K562 (cell line): ENCODE data around the gene SNX1. TPM values are rescaled to one million over a fixed set of nuclear protein-coding genes. Genes with fewer than 3 reads are reported as not detected.

Experiments used
- ARID4B ChIP-seq: sonication (generic); formaldehyde crosslinking; IDR thresholded peaks from 2 replicates; pipeline ENCODE4 v1.8.0; 2022; ENCODE audit warnings: mild to moderate bottlenecking, missing genetic modification reagents
- CBFA2T3 ChIP-seq: fragments of 450-650 bp; IDR thresholded peaks from 2 replicates; pipeline ENCODE4 v1.6.1; 2017
- ETV1 ChIP-seq: fragments of 450-650 bp; conservative IDR thresholded peaks from 2 replicates; pipeline ENCODE4 v1.6.1; 2016; ENCODE audit warnings: missing genetic modification characterization, control low read depth, low read depth, missing compliant biosample characterization
- GABPB2 ChIP-seq: fragments of 250-450 bp; sonication (Bioruptor Pico); conservative IDR thresholded peaks from 2 replicates; pipeline ENCODE4 v1.5.1; 2021; ENCODE audit warnings: mild to moderate bottlenecking
- HSF4 ChIP-seq: fragments of 250-450 bp; sonication (Bioruptor Pico); IDR thresholded peaks from 2 replicates; pipeline ENCODE4 v2.1.2; 2022; ENCODE audit warnings: mild to moderate bottlenecking, moderate library complexity, borderline replicate concordance
- MAFG ChIP-seq: fragments of 450-650 bp; conservative IDR thresholded peaks from 2 replicates; pipeline ENCODE4 v1.6.1; 2016; ENCODE audit warnings: missing genetic modification characterization, missing compliant biosample characterization
- NR3C1 ChIP-seq: sonication (generic); formaldehyde crosslinking; IDR thresholded peaks from 2 replicates; pipeline ENCODE4 v1.8.1; 2022; ENCODE audit warnings: missing genetic modification reagents
- PHF8 ChIP-seq: fragments of 200-600 bp; sonication (generic); IDR thresholded peaks from 2 replicates; pipeline ENCODE4 v1.6.1; 2012; ENCODE audit warnings: mixed run types, mild to moderate bottlenecking, inconsistent platforms, low read length, moderate library complexity, borderline replicate concordance
- PML ChIP-seq: IDR thresholded peaks from 2 replicates; pipeline ENCODE4 v1.6.1; 2012; ENCODE audit warnings: low read length, inconsistent platforms
- RFX1 ChIP-seq: fragments of 450-650 bp; IDR thresholded peaks from 2 replicates; pipeline ENCODE4 v1.6.1; 2016; ENCODE audit warnings: mild to moderate bottlenecking, moderate library complexity
- RFX7 ChIP-seq: fragments of 250-450 bp; sonication (Bioruptor Pico); IDR thresholded peaks from 2 replicates; pipeline ENCODE4 v1.5.1; 2021; ENCODE audit warnings: mild to moderate bottlenecking
- SMARCA5 ChIP-seq: fragments of 450-650 bp; IDR thresholded peaks from 2 replicates; pipeline ENCODE4 v1.6.1; 2016
- SUPT5H ChIP-seq: fragments of 450-650 bp; IDR thresholded peaks from 2 replicates; pipeline ENCODE4 v1.6.1; 2016
- TCF7L2 ChIP-seq: fragments of 150-350 bp; IDR thresholded peaks from 2 replicates; pipeline ENCODE4 v1.6.1; 2016; ENCODE audit warnings: low read depth, mild to moderate bottlenecking, low read length, moderate library complexity
- TGIF2 ChIP-seq: sonication (generic); formaldehyde crosslinking; IDR thresholded peaks from 2 replicates; pipeline ENCODE4 v1.8.1; 2022; ENCODE audit warnings: mild to moderate bottlenecking, missing genetic modification reagents, moderate library complexity
- ZC3H4 ChIP-seq: sonication (generic); formaldehyde crosslinking; IDR thresholded peaks from 2 replicates; pipeline ENCODE4 v1.9.0; 2021; ENCODE audit warnings: missing genetic modification reagents, borderline replicate concordance
- ZKSCAN1 ChIP-seq: fragments of 150-350 bp; IDR thresholded peaks from 2 replicates; pipeline ENCODE4 v1.6.1; 2016; ENCODE audit warnings: low read depth, low read length
- ZNF134 ChIP-seq: fragments of 250-450 bp; sonication (Bioruptor Pico); conservative IDR thresholded peaks from 2 replicates; pipeline ENCODE4 v1.4.0; 2020
- ZNF239 ChIP-seq: fragments of 250-450 bp; sonication (Bioruptor Pico); IDR thresholded peaks from 2 replicates; pipeline ENCODE4 v1.4.0; 2020; ENCODE audit warnings: mild to moderate bottlenecking
- ZNF316 ChIP-seq: fragments of 450-650 bp; IDR thresholded peaks from 2 replicates; pipeline ENCODE4 v1.6.1; 2016
- ZNF347 ChIP-seq: fragments of 450-650 bp; formaldehyde crosslinking; IDR thresholded peaks from 2 replicates; pipeline ENCODE4 v1.4.0; 2020; ENCODE audit warnings: low read depth, mild to moderate bottlenecking, moderate library complexity
- ZNF408 ChIP-seq: fragments of 250-450 bp; sonication (Bioruptor Pico); IDR thresholded peaks from 2 replicates; pipeline ENCODE4 v1.4.0; 2020; ENCODE audit warnings: low read depth, mild to moderate bottlenecking, moderate library complexity
- polyA plus RNA-seq, 8 experiments: library from polyadenylated mRNA; depleted of rRNA in 4 of 8; stranded (reverse) in 5 of 8; unstranded in 3 of 8; fragments of >200 nt; fragmentation: Nextera tagmentation in 2 of 8; fragmentation: Illumina TruSeq in 1 of 8; extraction: Ambion mirVana in 2 of 8; extraction: Trizol in 1 of 8; gene quantifications; 2 replicates each; pipeline versions ENCODE4 v1.2.1 to v1.2.3, GENCODE V29; 2011 to 2014; ENCODE audit warnings: inconsistent platforms in 1 of 8, missing spikeins in 1 of 8
- total RNA-seq, 7 experiments: library from RNA; depleted of rRNA in 6 of 7; stranded (reverse); fragments of >200 nt in 6 of 7; fragmentation: Illumina TruSeq in 2 of 7; extraction: Trizol in 2 of 7; gene quantifications; 2 replicates each; pipeline versions ENCODE4 v1.2.1 to v1.2.3, GENCODE V29; 2011 to 2021; ENCODE audit warnings: low replicate concordance in 1 of 7
- TF ChIP-seq, protein P1 (sequence below): sonication (generic); formaldehyde crosslinking; IDR thresholded peaks from 2 replicates; pipeline ENCODE4 v1.8.1; 2022; ENCODE audit warnings: missing genetic modification reagents
- TF ChIP-seq, protein P2 (sequence below): IDR thresholded peaks from 2 replicates; pipeline ENCODE4 v1.6.1; 2012; ENCODE audit warnings: low read depth, low read length, improper control_type of control experiment, borderline replicate concordance

The SNX1 gene
- total and polyA plus RNA-seq, 9 of the 15 experiments (the other 6 are each of a cell fraction or from before 2014, with no cell fraction given) = 11.0 to 105 (median 59.9) TPM

DNA sequence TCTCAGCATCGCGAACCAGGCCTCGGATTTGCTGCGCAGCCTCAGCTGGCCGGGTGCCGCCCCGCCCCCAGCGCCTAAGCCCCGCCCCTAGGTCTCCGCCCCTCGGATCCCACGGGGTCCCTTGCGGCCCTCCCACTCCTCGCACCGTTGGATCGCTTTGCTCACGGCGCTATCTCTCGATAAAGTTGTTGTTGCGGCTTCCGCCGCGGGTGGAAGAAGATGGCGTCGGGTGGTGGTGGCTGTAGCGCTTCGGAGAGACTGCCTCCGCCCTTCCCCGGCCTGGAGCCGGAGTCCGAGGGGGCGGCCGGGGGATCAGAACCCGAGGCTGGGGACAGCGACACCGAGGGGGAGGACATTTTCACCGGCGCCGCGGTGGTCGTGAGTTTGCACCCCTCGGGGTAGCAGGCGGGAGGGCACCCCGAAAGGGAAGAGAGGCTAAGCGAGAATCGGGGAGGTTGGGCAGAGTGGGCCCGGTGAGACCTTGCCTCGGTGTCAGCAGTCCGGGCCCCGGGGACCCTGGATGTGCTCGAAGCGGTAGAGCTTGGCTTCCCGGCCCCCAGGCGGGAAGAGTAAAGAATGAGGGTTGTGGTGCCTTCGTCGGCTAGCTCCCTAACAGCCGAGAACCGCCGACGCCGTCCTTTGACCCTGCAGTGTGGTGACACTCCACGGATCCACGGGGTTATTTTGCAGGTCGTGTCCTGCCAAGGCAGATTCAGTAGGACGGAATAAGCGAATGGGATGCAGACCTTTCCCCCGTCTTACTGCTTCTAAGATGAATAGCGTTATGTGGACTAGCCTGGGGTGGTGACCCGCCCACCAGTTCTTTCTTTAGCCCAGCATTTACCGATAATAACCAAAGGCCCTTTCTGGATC, at the start of gene SNX1 (continued):
- TF ChIP-seq PHF8 (peak; percentile 94), MAFG (tag) (no peak), NR3C1 (CRISPR knock-in tag) (no peak), ZC3H4 (CRISPR knock-in tag) (no peak), RFX1 (no peak), HSF4 (CRISPR knock-in tag) (no peak), TCF7L2 (no peak), ZNF134 (CRISPR knock-in tag) (no peak), ZNF408 (no peak), ETV1 (tag) (peak; percentile 96), SMARCA5 (0 out of 2 replicates have a peak, but pooled peaks have one; percentile 21), ARID4B (CRISPR knock-in tag) (peak; percentile 91), ZNF347 (no peak), CBFA2T3 (no peak), SUPT5H (peak; percentile 93), TGIF2 (CRISPR knock-in tag) (no peak), PML (peak; percentile 85), GABPB2 (CRISPR knock-in tag) (no peak), ZNF239 (CRISPR knock-in tag) (no peak), ZNF316 (peak; percentile 36; the same call in 1 of the 2 replicates), ZKSCAN1 (peak; percentile 96), RFX7 (CRISPR knock-in tag) (no peak)
- TF ChIP-seq, protein P1, sequence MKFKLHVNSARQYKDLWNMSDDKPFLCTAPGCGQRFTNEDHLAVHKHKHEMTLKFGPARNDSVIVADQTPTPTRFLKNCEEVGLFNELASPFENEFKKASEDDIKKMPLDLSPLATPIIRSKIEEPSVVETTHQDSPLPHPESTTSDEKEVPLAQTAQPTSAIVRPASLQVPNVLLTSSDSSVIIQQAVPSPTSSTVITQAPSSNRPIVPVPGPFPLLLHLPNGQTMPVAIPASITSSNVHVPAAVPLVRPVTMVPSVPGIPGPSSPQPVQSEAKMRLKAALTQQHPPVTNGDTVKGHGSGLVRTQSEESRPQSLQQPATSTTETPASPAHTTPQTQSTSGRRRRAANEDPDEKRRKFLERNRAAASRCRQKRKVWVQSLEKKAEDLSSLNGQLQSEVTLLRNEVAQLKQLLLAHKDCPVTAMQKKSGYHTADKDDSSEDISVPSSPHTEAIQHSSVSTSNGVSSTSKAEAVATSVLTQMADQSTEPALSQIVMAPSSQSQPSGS (CRISPR knock-in tag) = no peak
- TF ChIP-seq, protein P2, sequence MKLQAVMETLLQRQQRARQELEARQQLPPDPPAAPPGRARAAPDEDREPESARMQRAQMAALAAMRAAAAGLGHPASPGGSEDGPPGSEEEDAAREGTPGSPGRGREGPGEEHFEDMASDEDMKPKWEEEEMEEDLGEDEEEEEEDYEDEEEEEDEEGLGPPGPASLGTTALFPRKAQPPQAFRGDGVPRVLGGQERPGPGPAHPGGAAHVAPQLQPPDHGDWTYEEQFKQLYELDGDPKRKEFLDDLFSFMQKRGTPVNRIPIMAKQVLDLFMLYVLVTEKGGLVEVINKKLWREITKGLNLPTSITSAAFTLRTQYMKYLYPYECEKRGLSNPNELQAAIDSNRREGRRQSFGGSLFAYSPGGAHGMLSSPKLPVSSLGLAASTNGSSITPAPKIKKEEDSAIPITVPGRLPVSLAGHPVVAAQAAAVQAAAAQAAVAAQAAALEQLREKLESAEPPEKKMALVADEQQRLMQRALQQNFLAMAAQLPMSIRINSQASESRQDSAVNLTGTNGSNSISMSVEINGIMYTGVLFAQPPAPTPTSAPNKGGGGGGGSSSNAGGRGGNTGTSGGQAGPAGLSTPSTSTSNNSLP = 0 out of 2 replicates have a peak, but pooled peaks have one; percentile 25
